NCI-H1105 (cell line): ENCODE results near the gene BAIAP2L2.
A peak's percentile ranks its signal among the peaks of the same experiment; 100 is the strongest.
"Not testable (repeated sequence)": the region's sequence is repeated elsewhere in the genome, so short reads cannot be mapped to it uniquely, and the experiment has no call there.

Source experiments
- DNase-seq: peaks from one replicate; lab custom pipeline; 2025; lab: John Stamatoyannopoulos, UW

Gene BAIAP2L2

DNA sequence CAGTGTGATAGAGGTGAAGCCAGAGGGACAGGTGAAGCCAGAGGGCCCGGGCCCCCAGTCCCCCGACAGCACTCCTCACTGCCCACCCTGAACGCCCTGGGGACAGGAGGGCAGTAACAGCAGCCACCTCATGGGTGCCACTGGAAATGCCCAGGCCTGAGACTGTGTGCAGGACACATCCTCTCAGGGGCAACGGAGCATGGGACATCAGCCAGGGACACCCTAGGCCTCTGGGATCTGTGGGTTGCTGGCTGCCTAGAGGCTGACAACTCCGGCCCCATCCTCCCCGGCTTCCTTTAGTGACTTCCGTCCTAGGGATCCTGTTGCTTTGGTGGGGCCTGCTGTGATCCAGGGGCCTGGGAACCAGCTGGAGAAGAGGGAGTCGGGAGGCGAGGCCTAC lies 17.4 kb upstream of the BAIAP2L2 start:
- DNase-seq: no peak

DNA sequence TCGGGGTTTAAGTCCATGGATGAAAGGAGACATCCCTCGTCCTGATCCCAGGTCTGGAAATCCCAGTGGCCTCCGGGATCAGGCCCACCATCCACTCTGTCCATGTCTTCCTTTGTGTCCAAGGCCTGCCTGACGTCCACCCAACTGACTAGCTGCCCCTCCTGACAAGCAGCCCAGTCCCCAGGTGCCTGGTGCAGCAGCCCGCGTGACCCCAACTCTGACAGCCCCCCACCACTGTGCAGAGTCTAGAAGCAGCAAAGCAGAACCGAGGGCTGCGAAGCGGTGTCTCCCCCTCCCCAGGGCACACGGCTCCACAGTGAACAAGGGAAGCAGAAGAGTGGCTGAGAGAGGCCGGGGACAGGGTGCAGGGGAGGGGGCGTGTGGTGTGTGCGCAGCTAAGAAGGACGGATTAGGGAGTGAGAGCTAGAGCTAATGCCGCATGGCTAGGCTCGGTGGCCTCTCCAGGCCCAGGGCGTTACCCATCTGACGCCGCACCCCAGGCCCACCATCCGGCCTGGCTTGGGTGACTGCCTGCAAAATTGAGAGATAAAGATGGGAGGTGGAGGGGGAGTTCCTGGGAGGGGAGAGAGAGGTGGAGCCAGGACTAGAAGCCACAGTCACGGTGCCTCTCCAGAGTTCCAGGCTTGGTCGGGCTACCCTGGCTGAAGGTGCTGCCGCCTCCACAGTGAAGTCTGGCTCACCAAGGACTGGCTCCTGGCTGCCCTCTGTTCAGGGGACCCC lies 16.6 kb upstream of the BAIAP2L2 start:
- no peak for DNase-seq

DNA sequence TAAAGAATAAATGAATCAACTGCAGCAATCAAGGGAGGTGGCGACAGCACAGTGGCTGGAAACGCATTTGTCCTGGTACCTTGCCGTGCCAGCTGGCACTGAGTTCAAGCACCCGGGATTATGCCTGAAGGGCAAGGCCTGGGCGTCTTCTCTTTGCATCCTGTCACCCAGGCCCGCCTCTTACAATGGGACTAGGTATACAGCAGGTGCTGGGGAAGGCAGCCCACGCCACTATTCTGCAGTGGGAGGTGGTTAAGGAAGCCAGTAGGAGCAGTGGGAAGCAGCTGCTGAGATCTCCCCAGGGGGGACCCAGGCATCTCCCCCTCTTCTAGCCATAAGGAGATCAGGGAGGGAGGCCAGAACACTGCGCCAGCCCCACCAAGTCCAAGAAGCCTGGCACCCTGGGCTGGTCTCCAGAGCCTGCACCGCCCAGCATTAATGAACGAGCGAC lies 15.3 kb upstream of the BAIAP2L2 start:
- no peak for DNase-seq

DNA sequence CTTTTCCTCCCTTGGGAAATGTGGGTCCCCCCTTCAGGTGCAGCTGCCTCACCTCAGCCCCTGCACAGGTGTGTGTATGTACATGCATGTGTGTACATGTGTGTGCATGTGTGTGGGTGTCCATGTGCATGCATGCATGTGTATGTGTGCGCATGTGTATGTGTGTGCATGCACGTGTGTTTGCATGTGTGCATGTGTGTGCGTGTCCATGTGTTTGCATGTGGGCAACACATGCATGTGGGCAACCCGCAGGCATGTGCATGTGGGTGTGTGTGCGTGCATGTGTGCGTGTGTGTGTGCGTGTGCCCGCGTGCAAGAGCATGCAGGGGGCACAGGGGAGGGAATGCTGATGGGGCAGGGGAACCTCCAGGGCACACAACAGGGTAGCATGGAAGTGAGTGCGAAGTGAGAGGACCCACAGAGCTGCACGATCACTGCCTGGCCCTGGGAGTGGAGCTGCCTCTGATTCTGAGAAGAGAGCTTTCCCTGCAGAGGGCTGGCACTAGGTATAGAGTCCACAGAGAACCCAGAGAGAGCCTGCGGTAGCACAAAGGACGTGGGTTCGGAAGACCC lies 14.6 kb upstream of the BAIAP2L2 start:
- DNase-seq: no peak

DNA sequence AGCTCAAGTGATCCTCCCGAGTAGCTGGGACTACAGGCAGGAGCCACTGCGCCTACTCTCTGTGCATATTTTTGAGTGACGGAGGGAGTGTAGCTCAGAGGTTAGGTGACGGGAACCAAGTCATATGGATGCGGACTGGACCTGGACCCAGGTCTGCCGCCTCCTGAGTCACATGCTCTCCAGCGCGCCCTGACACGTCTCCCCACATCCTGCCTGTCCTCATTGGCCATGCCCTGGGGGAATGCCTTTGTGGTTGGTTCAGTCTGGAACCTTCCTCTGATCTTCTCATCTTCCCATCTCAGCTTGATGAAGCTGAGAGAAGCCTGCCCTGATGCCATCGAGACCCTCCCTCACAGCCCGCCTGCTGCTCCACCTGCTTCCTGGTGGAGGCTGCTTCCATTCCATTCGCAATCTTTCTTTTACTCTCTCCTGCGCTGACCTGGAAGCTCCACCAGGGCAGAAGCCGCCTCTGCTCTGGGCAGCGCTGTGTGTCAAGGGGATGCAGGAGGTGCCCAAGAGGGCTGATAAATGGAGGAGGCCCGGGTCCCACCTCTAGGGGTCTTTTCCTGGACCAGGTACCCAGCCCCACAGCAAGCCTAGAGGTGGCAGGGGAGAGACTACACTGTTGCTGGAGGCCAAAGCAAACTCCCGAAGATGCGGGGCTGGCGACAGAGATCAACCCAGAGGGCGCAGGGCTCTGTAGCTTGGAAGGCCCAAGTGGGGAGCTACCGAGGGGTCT lies 13.9 kb upstream of the BAIAP2L2 start:
- no peak for DNase-seq

DNA sequence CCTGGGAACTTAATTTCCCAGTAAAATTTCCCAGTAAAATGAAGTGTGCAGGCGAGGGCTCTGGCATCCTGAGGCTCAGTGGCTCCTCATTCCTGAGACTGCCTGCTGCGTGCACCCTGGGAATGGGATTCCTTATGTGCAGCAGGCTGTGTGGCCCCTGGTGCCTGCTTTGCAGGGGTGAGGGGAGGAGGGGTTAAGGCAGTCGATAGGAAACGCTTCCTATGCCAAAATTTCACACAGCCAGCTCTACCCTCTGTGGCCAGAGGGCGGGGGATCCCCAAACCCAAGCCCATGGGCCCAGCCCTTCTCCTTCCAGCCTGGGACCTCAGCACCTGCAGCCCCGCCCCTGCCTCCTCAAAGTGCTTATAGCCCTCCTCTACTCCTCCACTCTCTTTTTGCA lies 12.1 kb upstream of the BAIAP2L2 start:
- no peak for DNase-seq

DNA sequence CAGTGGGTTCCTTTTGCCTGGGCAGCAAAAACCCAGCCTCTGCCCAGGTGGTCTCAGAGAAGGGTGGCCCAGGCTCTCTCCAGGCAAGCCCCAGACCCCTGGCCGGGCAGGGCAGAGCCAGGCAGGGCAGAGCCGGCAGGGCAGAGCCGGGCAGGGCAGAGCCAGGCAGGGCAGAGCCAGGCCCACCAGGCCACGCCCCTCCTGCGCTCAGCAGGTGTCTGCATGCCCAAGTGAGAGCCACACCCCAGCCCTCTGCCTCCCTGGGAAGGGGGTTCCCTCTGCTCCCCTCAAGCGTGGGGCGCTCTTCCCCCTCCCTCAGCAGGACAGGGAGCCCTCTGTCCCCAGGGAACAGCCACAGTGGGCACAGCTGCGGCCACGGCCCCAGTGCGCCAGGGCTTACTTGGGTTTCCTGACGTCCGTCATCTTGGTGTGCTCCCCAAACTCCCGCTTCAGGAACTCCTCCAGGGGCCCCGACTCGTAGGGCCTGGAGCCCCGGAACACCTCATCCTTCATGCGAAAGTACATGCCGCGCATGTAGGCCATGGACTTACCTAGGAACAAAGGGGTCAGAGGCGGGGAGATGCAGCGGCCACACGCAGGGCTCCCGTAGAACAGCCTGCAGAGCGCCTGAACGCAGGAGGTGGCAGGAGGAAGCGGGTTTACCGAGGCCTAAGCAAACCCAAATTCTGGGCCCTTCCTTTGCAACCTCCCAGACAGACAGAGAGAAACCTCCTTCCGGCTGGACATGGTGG lies 10.1 kb upstream of the BAIAP2L2 start:
- DNase-seq: no peak

DNA sequence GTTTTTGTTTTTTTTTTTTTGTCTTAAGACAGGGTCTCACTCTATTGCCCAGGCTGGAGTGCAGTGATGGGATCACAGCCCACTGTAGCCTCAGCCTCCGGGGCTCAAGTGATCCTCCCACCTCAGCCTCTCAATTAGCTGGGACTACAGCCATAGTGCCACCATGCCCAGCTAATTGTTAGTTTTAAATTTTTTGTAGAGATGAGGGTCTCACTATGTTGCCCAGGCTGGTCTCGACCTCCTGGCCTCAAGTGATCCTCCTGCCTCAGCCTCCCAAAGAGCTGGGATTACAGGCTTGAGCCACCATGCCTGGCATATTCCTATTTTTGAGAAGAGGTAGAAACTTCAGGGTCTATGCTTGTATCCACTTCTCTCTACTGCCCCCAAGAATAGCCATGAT lies 8.3 kb upstream of the BAIAP2L2 start:
- not testable (repeated sequence) for DNase-seq

DNA sequence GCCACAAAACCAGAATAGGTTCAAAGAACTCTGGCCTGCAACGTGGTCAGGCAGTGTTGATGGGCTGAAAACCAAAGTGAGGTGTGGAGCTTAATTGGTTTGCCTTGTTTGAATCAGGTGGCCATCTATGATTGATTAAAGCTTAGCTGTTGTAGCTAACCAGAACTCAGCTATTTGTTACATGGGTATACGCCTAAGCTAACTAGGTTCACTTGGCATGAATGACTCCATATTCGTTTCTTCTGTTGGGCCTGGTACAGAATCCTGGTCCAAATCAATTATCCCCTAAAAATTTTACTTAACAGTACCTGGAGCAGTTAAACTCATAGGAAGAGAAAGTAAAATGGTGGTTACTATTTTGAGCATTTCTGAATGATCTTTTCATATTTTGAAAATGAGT lies 7.7 kb upstream of the BAIAP2L2 start:
- DNase-seq: no peak

DNA sequence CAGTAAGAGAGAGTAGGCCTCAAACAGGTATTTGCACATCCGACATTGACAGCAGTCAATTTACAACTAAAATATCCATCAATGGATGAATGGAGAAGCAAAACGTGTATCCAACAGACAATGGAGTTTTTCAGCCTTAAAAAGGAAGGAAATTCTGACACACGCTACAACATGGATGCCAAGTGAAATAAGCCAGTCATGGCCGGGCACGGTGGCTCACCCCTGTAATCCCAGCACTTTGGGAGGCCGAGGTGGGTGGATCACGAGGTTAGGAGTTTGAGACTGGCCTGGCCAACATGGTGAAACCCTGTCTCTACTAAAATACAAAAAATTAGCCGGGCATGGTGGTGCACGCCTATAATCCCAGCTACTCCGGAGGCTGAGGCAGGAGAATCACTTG lies 7.1 kb upstream of the BAIAP2L2 start:
- not testable (repeated sequence) for DNase-seq

DNA sequence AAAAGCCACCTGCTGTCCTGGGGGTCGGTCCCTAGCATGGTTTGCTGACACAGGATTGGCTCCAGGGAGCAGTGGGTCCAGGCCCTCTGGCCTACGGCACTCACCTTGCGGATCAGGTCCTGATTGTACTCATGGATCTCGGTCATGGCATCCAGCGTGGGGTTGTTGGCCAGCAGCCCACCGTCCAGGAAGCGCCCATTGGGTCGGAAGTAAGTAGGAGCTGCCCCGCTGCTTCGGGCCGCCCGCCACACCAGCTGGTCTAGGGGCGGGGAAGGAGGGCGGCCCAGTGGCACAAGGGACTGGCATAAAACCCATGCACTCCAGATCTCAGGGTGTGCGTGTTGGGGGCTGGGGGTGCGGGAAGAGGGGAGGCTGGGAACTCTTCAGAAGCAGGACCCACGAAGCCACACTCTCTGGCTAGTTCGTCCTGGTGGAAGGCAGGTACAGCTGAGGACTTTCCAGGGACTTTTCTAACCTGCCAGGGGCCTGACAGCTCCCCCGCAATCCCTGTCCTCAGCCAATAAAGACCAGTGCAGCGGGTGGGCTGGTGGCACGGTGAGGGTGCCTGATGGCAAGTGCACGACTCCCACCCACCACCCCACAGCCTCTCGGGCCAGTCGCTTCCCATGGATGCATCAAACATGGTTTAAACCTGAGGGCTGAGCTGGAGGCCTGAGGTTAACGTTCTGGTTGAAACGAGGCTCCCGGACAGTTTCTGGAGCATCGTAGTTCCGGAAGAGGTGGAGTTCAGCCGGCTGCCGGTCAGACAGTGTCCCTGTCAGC lies 5.1 kb upstream of the BAIAP2L2 start:
- no peak for DNase-seq

DNA sequence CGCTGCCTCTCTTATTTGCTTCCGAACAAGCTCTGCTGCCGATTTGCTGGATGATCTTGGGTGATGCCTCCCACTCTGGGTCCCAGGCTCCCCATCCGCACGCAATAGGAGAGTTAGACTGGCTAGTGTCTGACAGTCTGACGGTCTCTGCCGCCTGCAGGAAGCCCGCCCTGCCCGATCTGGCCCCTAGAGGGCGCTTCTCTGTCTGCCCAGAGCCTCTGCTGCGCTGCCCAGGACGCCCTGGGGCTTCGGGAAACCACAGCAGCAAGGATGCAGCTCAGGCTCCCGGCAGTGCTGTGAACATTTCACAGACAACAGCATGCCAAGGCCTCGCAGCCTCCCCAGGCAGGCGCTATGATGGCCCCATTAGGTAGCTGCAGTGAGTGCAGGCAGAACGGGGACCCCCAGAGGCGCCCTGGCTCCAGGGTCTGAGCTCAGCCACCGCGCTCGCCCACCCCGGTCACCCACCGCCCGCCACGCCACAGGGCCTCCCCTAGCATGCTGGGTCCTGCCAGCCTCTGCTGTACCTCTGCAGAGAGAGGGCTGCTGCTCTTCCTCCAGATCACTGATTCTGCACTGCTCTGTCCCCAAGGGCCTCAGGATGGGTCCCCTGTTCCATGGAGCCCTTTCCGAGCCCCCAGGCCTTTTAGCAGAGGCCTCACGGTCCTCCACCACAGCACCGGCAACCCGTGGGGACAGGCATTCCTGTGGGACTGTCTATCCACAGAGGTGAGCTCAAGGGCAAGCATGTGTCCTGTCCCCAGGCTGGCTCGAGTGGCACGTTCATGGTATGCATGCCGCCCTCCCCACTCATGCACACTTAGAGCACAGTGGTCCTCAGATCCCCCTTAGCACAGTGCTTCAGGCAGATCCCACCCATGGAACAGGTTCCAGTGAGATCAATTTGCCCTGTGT lies 4.3 kb upstream of the BAIAP2L2 start:
- peak; percentile 46 for DNase-seq

DNA sequence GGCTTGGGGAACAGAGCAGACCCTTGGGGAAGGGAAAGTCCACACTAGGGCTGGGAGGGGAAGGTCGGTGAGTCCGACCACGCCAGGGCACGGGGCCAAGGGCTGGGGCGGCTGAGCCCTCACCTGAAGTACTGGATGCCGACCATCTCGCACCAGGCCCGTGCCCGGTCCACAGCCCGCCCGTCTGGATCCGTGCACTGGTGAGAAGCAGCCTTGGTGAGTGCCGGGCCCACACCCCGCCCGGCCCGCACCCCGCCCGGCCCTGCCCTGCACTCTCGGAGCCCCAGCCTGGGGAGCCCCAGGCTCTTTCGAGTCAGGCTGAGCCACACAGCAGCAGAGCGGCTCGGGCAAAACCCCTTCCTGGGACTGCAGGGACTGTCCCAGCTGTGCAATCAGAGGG lies 1.9 kb upstream of the BAIAP2L2 start:
- no peak for DNase-seq

DNA sequence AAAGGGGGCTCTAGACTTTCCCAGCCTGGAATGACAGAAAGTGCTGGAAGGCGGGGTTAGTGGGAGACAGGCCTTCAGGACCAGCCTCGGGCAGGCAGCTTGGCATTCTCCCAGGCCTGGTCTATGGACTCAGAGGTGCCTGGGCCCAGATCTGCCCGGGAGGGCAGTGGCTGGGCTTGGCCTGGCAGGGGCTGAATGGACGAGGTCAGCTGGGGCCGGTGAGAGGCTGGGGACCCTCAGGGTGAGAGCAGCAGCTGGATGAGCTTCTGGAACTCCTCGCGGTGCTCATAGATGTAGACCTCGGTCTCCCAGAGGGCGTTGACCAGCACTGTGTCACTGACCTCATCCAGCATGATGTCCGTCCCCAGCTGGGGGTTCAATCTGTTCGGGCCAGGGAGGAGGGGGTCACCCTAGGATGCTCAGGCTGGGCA lies 1.5 kb upstream of the BAIAP2L2 start:
- no peak for DNase-seq

DNA sequence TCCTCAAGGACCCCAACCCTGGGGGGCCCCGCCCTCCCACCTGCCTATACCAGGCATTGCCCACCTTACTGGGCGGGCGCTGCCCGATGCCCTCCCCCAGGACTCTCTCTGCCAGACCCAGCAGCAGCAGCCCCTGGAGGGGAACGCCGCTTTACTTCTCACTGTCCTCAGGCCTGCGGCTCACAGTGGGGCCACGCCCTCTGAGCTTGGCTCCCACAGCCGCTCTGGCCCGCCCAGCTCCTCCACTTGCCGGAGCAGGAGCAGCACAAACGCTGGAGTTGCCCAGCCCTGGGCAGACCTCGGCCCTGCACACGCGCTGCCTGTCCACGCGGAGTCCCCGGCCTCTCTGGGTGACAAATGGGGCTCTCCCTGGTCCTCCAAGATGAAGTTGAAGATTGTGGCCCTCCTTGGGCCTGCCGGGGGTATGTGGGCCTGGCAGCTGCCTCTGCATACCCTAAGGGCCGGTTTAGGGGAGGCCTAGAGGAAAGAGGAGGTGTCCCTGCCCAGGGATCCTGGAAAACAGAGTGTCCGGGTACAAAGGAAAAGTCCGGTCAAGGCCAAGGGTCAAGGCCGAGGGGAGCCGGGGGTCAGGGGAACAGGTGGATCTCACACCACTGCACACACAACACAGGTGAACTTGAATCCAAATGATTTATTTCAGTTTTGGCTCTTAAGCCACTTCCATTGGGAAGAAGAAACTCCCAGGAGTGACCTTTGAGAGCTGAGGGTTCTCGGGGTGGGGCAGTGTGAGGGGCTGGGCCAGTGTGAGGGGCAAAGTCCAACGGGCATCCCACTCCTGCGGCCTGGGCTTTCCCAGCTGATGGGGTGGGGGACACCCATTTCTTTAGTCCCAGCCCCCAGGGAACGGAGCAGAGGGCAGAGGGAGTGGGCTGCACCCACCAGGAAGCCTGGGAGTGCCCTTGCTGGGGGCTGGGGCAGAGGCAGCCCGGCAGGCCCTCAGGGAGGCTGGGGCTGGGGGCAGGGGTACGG lies 674 bp upstream of the BAIAP2L2 start:
- DNase-seq: no peak

DNA sequence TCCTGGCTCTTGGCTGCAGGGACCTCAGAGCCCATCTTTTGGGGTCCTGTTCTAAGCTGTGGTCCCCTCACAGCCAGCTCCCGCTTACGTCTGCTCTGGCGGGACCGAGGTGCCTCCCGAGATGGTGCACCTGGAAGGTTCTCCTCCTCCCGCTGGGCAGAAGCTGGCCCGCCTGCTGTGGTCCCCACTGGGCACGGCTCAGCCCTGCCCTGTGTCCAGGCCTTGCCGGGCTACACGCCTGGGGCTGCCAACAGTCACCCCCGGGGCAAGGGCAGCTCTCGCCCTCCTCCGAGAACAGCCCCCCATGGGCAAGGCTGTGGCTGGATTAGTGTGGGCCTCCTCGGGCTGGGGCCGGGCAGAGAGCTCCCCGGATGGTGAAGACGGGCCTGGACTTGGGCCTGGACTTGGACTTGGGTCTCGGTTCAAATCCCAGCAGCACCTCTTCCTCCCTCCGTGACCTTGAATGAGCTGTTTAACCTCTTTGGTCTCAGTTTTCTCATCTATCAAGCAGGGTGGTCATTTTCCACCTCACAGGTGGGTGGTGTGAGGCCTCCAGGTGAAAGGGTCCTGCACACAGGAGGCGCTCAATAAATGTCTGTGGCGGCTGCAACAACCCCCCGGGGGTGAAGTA lies 998 bp downstream of the BAIAP2L2 start:
- no peak for DNase-seq

DNA sequence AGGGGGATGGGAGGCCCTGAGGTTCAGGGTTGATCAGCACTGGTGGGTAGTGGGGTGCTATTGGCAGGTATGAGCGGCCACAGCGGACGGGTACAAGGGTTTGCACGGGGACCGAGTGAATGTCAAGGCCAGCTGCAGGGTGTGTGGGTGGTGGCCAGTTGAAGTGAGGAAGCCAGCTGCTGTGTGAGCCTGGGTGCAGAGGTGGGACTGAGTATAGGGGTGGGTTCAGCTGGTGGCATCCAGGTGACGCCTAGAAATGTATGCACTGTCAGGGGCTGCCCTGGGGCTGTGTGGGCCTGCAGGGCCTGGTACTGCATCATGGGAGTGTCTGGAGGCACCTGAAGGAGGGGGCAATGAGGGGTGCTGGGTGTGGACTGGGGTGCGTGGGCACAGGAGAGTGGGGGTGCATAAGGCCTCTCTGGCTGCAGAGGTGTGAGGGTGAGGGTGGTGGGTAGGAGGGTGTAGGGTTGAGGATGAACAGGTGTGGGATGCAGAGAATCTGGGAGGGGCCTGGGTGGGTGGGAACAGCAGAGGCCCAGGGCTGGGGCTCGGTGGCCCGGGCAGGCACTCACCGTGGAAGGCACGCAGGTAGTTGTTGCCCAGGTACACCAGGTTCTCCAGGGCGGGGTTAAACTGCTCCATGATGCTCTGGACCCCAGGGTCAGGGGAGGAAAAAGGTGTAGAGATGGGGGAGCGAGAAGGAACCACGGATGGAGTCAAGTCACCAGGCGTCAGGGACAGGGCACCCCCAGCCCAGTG lies 1.7 kb downstream of the BAIAP2L2 start:
- no peak for DNase-seq
